SU-DHL-6 (cell line): Measurements from ENCODE around the gene PSMA7.

Experiments used
- H2AFZ ChIP-seq: fragments of 200-600 bp; sonication (generic); 2 replicates; pipeline ENCODE4 v1.6.1; 2014; ENCODE audit warnings: low read depth, mild to moderate bottlenecking, moderate library complexity, mixed read lengths, antibody characterized with exemption, low read length; ENCODE audit not compliant: severe bottlenecking
- H3F3A ChIP-seq: fragments of 200-600 bp; shearing (Covaris generic); 2 replicates; pipeline ENCODE4 v1.6.0; 2016; ENCODE audit warnings: antibody characterized with exemption, mild to moderate bottlenecking; ENCODE audit not compliant: insufficient read depth
- H3K27ac ChIP-seq: fragments of 200-600 bp; sonication (generic); 2 replicates; pipeline ENCODE4 v1.5.1; 2016; ENCODE audit warnings: low read depth, mild to moderate bottlenecking, low read length, moderate library complexity, mixed read lengths
- H3K27me3 ChIP-seq: fragments of 200-600 bp; sonication (generic), shearing (Covaris generic); 2 replicates; pipeline ENCODE4 v1.6.0; 2014; ENCODE audit warnings: mild to moderate bottlenecking, low read length
- H3K36me3 ChIP-seq: fragments of 200-600 bp; sonication (generic); 2 replicates; pipeline ENCODE4 v1.6.1; 2014; ENCODE audit warnings: mild to moderate bottlenecking, low read length, mixed read lengths
- H3K4me2 ChIP-seq: fragments of 300-600, 200-600 bp; shearing (Covaris generic), sonication (generic); 2 replicates; pipeline ENCODE4 v1.6.0; 2014; ENCODE audit warnings: low read length, low read depth, mild to moderate bottlenecking; ENCODE audit not compliant: poor library complexity, severe bottlenecking
- H3K4me3 ChIP-seq: fragments of 200-600 bp; sonication (generic); 2 replicates; pipeline ENCODE4 v1.5.1; 2014; ENCODE audit warnings: antibody characterized with exemption, low read length, mild to moderate bottlenecking, mixed read lengths; ENCODE audit not compliant: insufficient read depth, poor library complexity, severe bottlenecking
- H3K79me2 ChIP-seq: fragments of 200-600 bp; sonication (generic); 2 replicates; pipeline ENCODE4 v1.6.1; 2014; ENCODE audit warnings: mild to moderate bottlenecking, low read length, moderate library complexity; ENCODE audit not compliant: insufficient read depth
- H3K9ac ChIP-seq: fragments of 200-600 bp; sonication (generic); 2 replicates; pipeline ENCODE4 v1.7.0; 2014; ENCODE audit warnings: mild to moderate bottlenecking, low read length
- H3K9me2 ChIP-seq: fragments of 200-600 bp; sonication (generic); replicated peaks from 2 replicates; pipeline ENCODE4 v1.6.1; 2014; ENCODE audit warnings: low read length; ENCODE audit not compliant: insufficient read depth
- H3K9me3 ChIP-seq: fragments of 200-600 bp; sonication (generic); 2 replicates; pipeline ENCODE4 v1.6.1; 2014; ENCODE audit warnings: low read length, mixed read lengths; ENCODE audit not compliant: insufficient read depth
- H4K20me1 ChIP-seq: fragments of 200-600 bp; sonication (generic); 2 replicates; pipeline ENCODE4 v1.6.1; 2014; ENCODE audit warnings: low read depth, mild to moderate bottlenecking, antibody characterized with exemption, low read length, moderate library complexity, mixed read lengths
- CTCF ChIP-seq: fragments of 200-600 bp; sonication (generic); IDR thresholded peaks from one replicate; pipeline ENCODE4 v1.5.1; 2017; ENCODE audit warnings: antibody characterized with exemption, mild to moderate bottlenecking, low read length, moderate library complexity; ENCODE audit not compliant: insufficient read depth, poor library complexity, severe bottlenecking
- EZH2phosphoT487 ChIP-seq: fragments of 200-600 bp; sonication (generic), shearing (Covaris generic); conservative IDR thresholded peaks from 2 replicates; pipeline ENCODE4 v1.6.1; 2018; ENCODE audit warnings: mild to moderate bottlenecking, antibody characterized with exemption, low read length, moderate library complexity, mixed read lengths

Gene PSMA7

GRCh38 chr20:62167474-62167873 lies 24.3 kb upstream of the PSMA7 start:
- H3K9ac ChIP-seq = no peak overlapping the region
- H4K20me1 ChIP-seq = no peaks in the 10 kb centered on the region
- H3K27ac ChIP-seq = no peak overlapping the region
- no peaks in the 10 kb centered on the region for H3K36me3 ChIP-seq
- no peaks in the 10 kb centered on the region for H3K27me3 ChIP-seq
- no peak overlapping the region for H2AFZ ChIP-seq
- no peak overlapping the region for H3K4me3 ChIP-seq
- no peak overlapping the region for H3K4me2 ChIP-seq
- no peak for TF ChIP-seq CTCF
- no peak for TF ChIP-seq EZH2phosphoT487
- H3F3A ChIP-seq = no peaks in the 10 kb centered on the region
- H3K79me2 ChIP-seq = no peaks in the 10 kb centered on the region
- H3K9me3 ChIP-seq = no peaks in the 10 kb centered on the region
- no peaks in the 10 kb centered on the region for H3K9me2 ChIP-seq

GRCh38 chr20:62165762-62166399 lies 22.7 kb upstream of the PSMA7 start:
- Histone ChIP-seq H3K9ac (no peak overlapping the region), H3K9me2 (no peaks in the 10 kb centered on the region), H3K79me2 (no peaks in the 10 kb centered on the region), H2AFZ (no peak overlapping the region), H3K27ac (no peak overlapping the region), H3K4me2 (no peak overlapping the region), H4K20me1 (no peaks in the 10 kb centered on the region), H3K27me3 (no peaks in the 10 kb centered on the region), H3K4me3 (no peak overlapping the region), H3K9me3 (no peaks in the 10 kb centered on the region), H3F3A (no peaks in the 10 kb centered on the region), H3K36me3 (no peaks in the 10 kb centered on the region)
- no peak for TF ChIP-seq CTCF
- TF ChIP-seq EZH2phosphoT487 = no peak

GRCh38 chr20:62164879-62165761 lies 21.9 kb upstream of the PSMA7 start:
- Histone ChIP-seq H3K9ac (no peak overlapping the region), H3K79me2 (no peaks in the 10 kb centered on the region), H2AFZ (no peak overlapping the region), H3K9me3 (no peaks in the 10 kb centered on the region), H3K27ac (no peak overlapping the region), H3K27me3 (no peaks in the 10 kb centered on the region), H3K9me2 (no peaks in the 10 kb centered on the region), H3F3A (no peaks in the 10 kb centered on the region), H3K4me3 (no peak overlapping the region), H3K36me3 (no peaks in the 10 kb centered on the region), H4K20me1 (no peaks in the 10 kb centered on the region), H3K4me2 (no peak overlapping the region)
- TF ChIP-seq EZH2phosphoT487 = no peak
- TF ChIP-seq CTCF = no peak
